ENCODE results near the gene AFF3.

GRCh38 chr2:99629320-99629719 lies 513.1 kb downstream of the AFF3 start:
- no peak for TF ChIP-seq CTCF (IDR thresholded peaks at IDR 0.05)
- TF ChIP-seq EP300 (IDR thresholded peaks at IDR 0.05): no peak
- no peak for TF ChIP-seq POLR2AphosphoS5 (IDR thresholded peaks at IDR 0.05)
- no peak for TF ChIP-seq POLR2A (IDR thresholded peaks at IDR 0.05)

Data from stomach (tissue), 4 donors.